ENCODE data around the gene CREB3.

CREB3 gene

GRCh38 chr9:35691334-35691650, 41.2 kb upstream of the CREB3 start:
- no peak for DNase-seq (ENCODE audit: low spot score in 2 of 2)

GRCh38 chr9:35691757-35692301, 40.6 kb upstream of the CREB3 start:
- in situ Hi-C loops (cut with MboI; ENCODE audit: low sequenced_read_pairs) = no loop called here
- H3K4me1 ChIP-seq = peaks cover 6% of the 10 kb centered on the region
- peaks cover 9% of the 10 kb centered on the region for H3K36me3 ChIP-seq (replicated peaks)
- no peaks in the 10 kb centered on the region for H3K27me3 ChIP-seq (ENCODE audit: low read depth)
- H3K4me3 ChIP-seq = no peak overlapping the region; the same call in 1 of the 2 replicates
- no peaks in the 10 kb centered on the region for H3K9me3 ChIP-seq
- DNase-seq (ENCODE audit: low spot score in 2 of 2) = no peak

More at GRCh38 chr9:35691334-35691650, 41.2 kb upstream of the CREB3 start:
- Histone ChIP-seq H3K27me3 (ENCODE audit: low read depth) (no peaks in the 10 kb centered on the region), H3K4me3 (peak overlapping the region; percentile 64), H3K9me3 (no peaks in the 10 kb centered on the region), H3K4me1 (peaks cover 6% of the 10 kb centered on the region), H3K36me3 (replicated peaks) (peaks cover 5% of the 10 kb centered on the region)
- in situ Hi-C loops (cut with MboI; ENCODE audit: low sequenced_read_pairs) = no loop called here

GRCh38 chr9:35695943-35696401, 36.5 kb upstream of the CREB3 start:
- in situ Hi-C loops (cut with MboI; ENCODE audit: low sequenced_read_pairs) = no loop called here
- no peaks in the 10 kb centered on the region for H3K9me3 ChIP-seq
- DNase-seq (ENCODE audit: low spot score in 2 of 2) = no peak
- no peak overlapping the region for H3K4me3 ChIP-seq
- H3K4me1 ChIP-seq = peaks cover 6% of the 10 kb centered on the region; the same call in 1 of the 2 replicates
- no peaks in the 10 kb centered on the region for H3K27me3 ChIP-seq (ENCODE audit: low read depth)
- H3K36me3 ChIP-seq (replicated peaks) = peaks cover 51% of the 10 kb centered on the region

- no peak overlapping the region for H3K4me3 ChIP-seq
- H3K27me3 ChIP-seq (ENCODE audit: low read depth) = no peaks in the 10 kb centered on the region
- in situ Hi-C loops (cut with MboI; ENCODE audit: low sequenced_read_pairs) = no loop called here
- DNase-seq (ENCODE audit: low spot score in 2 of 2) = peak; percentile 34 to 75
- H3K4me1 ChIP-seq = peaks cover 6% of the 10 kb centered on the region; the same call in 1 of the 2 replicates
- peaks cover 58% of the 10 kb centered on the region for H3K36me3 ChIP-seq (replicated peaks)
- H3K9me3 ChIP-seq = no peaks in the 10 kb centered on the region
Observed at GRCh38 chr9:35696520-35697215, 35.8 kb upstream of the CREB3 start.

GRCh38 chr9:35697486-35697885, 35.0 kb upstream of the CREB3 start:
- Histone ChIP-seq H3K9me3 (no peaks in the 10 kb centered on the region), H3K4me3 (no peak overlapping the region), H3K4me1 (peaks cover 6% of the 10 kb centered on the region; the same call in 1 of the 2 replicates), H3K27me3 (ENCODE audit: low read depth) (no peaks in the 10 kb centered on the region), H3K36me3 (replicated peaks) (peaks cover 66% of the 10 kb centered on the region)
- in situ Hi-C loops (cut with MboI; ENCODE audit: low sequenced_read_pairs) = no loop called here
- DNase-seq (ENCODE audit: low spot score in 2 of 2) = no peak

GRCh38 chr9:35698231-35698630, 34.2 kb upstream of the CREB3 start:
- Histone ChIP-seq H3K36me3 (replicated peaks) (peaks cover 74% of the 10 kb centered on the region), H3K4me1 (peaks cover 6% of the 10 kb centered on the region; the same call in 1 of the 2 replicates), H3K4me3 (no peak overlapping the region), H3K27me3 (ENCODE audit: low read depth) (no peaks in the 10 kb centered on the region), H3K9me3 (no peaks in the 10 kb centered on the region)
- in situ Hi-C loops (cut with MboI; ENCODE audit: low sequenced_read_pairs) = no loop called here
- no peak for DNase-seq (ENCODE audit: low spot score in 2 of 2)

- Histone ChIP-seq H3K4me1 (peaks cover 2% of the 10 kb centered on the region; the same call in 1 of the 2 replicates), H3K36me3 (replicated peaks) (peaks cover 92% of the 10 kb centered on the region), H3K27me3 (ENCODE audit: low read depth) (no peaks in the 10 kb centered on the region), H3K9me3 (no peaks in the 10 kb centered on the region), H3K4me3 (no peak overlapping the region)
- DNase-seq (ENCODE audit: low spot score in 2 of 2) = no peak
- in situ Hi-C loops (cut with MboI; ENCODE audit: low sequenced_read_pairs) = no loop called here
Observed at GRCh38 chr9:35700031-35700430, 32.4 kb upstream of the CREB3 start.

- no peak overlapping the region for H3K4me3 ChIP-seq
Observed at GRCh38 chr9:35700942-35701341, 31.5 kb upstream of the CREB3 start.

GRCh38 chr9:35702696-35703095, 29.8 kb upstream of the CREB3 start:
- no peaks in the 10 kb centered on the region for H3K27me3 ChIP-seq (ENCODE audit: low read depth)
- no peaks in the 10 kb centered on the region for H3K4me1 ChIP-seq
- no peak overlapping the region for H3K4me3 ChIP-seq
- no peaks in the 10 kb centered on the region for H3K9me3 ChIP-seq
- in situ Hi-C loops (cut with MboI; ENCODE audit: low sequenced_read_pairs) = no loop called here
- peaks cover 100% of the 10 kb centered on the region for H3K36me3 ChIP-seq (replicated peaks)
- no peak for DNase-seq (ENCODE audit: low spot score in 2 of 2)

More at GRCh38 chr9:35700942-35701341, 31.5 kb upstream of the CREB3 start:
- Histone ChIP-seq H3K36me3 (replicated peaks) (peaks cover 99% of the 10 kb centered on the region), H3K9me3 (no peaks in the 10 kb centered on the region), H3K27me3 (ENCODE audit: low read depth) (no peaks in the 10 kb centered on the region), H3K4me1 (no peaks in the 10 kb centered on the region)
- no peak for DNase-seq (ENCODE audit: low spot score in 2 of 2)
- in situ Hi-C loops (cut with MboI; ENCODE audit: low sequenced_read_pairs) = no loop called here

GRCh38 chr9:35703906-35704672, 28.4 kb upstream of the CREB3 start:
- Histone ChIP-seq H3K4me3 (no peak overlapping the region), H3K36me3 (replicated peaks) (peaks cover 98% of the 10 kb centered on the region), H3K9me3 (no peaks in the 10 kb centered on the region), H3K27me3 (ENCODE audit: low read depth) (no peaks in the 10 kb centered on the region), H3K4me1 (no peaks in the 10 kb centered on the region)
- in situ Hi-C loops (cut with MboI; ENCODE audit: low sequenced_read_pairs) = no loop called here
- DNase-seq (ENCODE audit: low spot score in 2 of 2) = no peak

- peaks cover 93% of the 10 kb centered on the region for H3K36me3 ChIP-seq (replicated peaks)
- no peak overlapping the region for H3K4me3 ChIP-seq
- H3K4me1 ChIP-seq = no peaks in the 10 kb centered on the region
- no peak for DNase-seq (ENCODE audit: low spot score in 2 of 2)
- in situ Hi-C loops (cut with MboI; ENCODE audit: low sequenced_read_pairs) = no loop called here
- no peaks in the 10 kb centered on the region for H3K27me3 ChIP-seq (ENCODE audit: low read depth)
- no peaks in the 10 kb centered on the region for H3K9me3 ChIP-seq
Observed at GRCh38 chr9:35705372-35705771, 27.1 kb upstream of the CREB3 start.

GRCh38 chr9:35705836-35706430, 26.5 kb upstream of the CREB3 start:
- in situ Hi-C loops (cut with MboI; ENCODE audit: low sequenced_read_pairs) = no loop called here
- DNase-seq (ENCODE audit: low spot score in 2 of 2) = no peak
- H3K36me3 ChIP-seq (replicated peaks) = peaks cover 93% of the 10 kb centered on the region
- no peaks in the 10 kb centered on the region for H3K4me1 ChIP-seq
- no peaks in the 10 kb centered on the region for H3K27me3 ChIP-seq (ENCODE audit: low read depth)
- no peaks in the 10 kb centered on the region for H3K9me3 ChIP-seq
- no peak overlapping the region for H3K4me3 ChIP-seq

- no peak for DNase-seq (ENCODE audit: low spot score in 2 of 2)
- no peak overlapping the region for H3K4me3 ChIP-seq
- H3K9me3 ChIP-seq = no peaks in the 10 kb centered on the region
- H3K36me3 ChIP-seq (replicated peaks) = peaks cover 93% of the 10 kb centered on the region
- in situ Hi-C loops (cut with MboI; ENCODE audit: low sequenced_read_pairs) = no loop called here
- no peaks in the 10 kb centered on the region for H3K4me1 ChIP-seq
- no peaks in the 10 kb centered on the region for H3K27me3 ChIP-seq (ENCODE audit: low read depth)
Observed at GRCh38 chr9:35706951-35707350, 25.5 kb upstream of the CREB3 start.

GRCh38 chr9:35708146-35708545, 24.3 kb upstream of the CREB3 start:
- Histone ChIP-seq H3K4me3 (no peak overlapping the region), H3K27me3 (ENCODE audit: low read depth) (no peaks in the 10 kb centered on the region), H3K36me3 (replicated peaks) (peaks cover 92% of the 10 kb centered on the region), H3K4me1 (no peaks in the 10 kb centered on the region), H3K9me3 (no peaks in the 10 kb centered on the region)
- in situ Hi-C loops (cut with MboI; ENCODE audit: low sequenced_read_pairs) = no loop called here
- no peak for DNase-seq (ENCODE audit: low spot score in 2 of 2)

Measured in HAP-1 (cell line).